ENCODE measurements around the gene QRICH1.

The QRICH1 gene

DNA sequence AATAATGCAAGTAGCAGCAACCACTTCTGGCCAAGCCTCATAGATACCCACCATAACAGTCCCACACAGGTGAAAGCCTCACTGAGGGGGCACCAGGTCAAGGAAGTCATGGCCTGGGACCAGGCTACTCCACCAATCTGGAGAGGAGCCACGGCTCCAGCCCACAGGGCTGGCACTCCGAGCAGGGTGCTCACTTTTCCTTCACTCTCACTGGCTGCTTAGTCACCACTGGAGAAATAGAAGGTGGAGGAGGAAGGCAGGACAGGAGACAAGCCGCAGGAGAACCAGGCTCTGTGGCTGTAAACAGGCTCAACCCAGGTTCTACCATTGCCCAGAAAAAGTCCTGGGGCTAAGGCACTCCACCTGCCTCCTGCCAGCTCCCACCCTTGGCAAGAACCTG is 25.6 kb upstream of the QRICH1 start:
- DNase-seq (ENCODE audit: low spot score): no peak

DNA sequence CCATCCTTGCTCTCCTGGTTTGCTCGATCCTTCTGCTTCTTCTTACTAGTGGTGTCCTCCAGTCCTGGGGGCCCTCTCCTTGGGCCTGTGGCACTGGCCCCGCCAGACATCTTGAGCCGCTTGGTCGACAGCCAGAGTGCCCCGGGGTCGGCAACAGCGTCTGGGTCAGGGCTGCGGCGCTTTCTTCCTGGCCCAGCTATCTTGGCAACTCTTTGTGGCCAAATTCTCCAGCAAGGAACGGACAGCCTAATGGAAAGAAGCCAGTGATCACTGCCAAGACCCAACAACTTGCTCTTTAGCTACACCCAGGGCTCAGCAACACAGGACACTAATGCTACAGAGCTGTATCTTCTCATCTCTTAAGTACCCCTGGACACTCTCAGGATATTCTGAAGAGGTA is 25.2 kb upstream of the QRICH1 start:
- no peak for DNase-seq (ENCODE audit: low spot score)

DNA sequence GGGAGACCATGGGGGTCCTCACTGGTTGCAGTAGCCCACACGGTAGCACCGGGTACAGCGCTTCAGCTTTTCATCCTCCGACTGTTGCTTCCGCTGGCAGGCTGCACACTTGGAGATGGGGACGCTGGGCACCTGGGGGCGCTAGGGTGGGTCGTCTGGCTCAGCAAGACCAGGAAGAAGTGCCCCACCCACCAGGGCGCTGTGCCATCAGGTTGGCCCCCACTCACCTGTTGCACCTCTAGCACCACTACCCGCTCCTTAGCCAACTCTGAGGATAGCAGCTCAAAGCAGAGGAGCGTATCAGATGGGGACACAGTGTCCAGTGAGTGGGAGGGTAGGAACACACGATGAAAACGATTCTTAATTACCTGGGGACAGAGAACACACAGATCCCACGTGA is 18.4 kb upstream of the QRICH1 start:
- no peak for DNase-seq (ENCODE audit: low spot score)

DNA sequence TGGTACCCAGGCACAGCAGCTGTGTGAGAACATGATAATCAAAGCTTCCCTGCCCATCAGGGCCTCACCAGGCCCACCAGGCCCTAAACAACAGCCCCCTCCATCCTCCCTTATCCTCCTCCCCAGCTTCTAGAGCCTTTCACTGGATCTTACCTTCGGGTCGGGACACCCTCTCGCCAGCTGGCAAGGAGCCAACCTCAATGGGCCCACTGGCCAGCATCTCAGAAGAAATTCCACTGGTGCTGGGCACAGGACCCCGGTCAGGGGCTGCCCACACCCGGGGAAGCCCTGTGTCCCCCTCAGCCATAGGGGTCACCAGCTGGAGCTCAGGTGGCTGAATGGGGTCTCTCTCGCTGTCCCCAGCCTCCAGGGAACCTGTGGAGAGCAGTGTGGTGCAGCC is 17.5 kb upstream of the QRICH1 start:
- DNase-seq (ENCODE audit: low spot score): no peak

DNA sequence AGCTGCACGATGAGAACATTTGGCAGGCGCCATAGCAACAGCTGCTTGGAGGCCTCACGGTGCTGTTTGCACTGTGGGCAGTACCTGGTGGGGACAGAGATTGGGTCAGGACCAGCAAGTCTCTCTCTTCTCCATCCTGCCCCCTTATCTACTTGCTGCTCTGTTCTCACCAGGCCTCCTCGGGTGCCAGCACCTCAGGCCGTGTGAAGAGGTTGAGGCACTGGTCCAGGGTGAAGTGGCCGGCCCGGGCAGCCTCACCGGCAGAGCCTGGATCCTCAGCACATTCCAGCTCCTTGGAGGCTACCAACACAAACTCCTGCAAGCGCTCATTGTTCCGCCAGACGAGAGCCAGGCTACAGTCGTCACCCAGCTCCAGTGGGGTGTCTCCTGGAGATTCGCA is 16.9 kb upstream of the QRICH1 start:
- no peak for DNase-seq (ENCODE audit: low spot score)

DNA sequence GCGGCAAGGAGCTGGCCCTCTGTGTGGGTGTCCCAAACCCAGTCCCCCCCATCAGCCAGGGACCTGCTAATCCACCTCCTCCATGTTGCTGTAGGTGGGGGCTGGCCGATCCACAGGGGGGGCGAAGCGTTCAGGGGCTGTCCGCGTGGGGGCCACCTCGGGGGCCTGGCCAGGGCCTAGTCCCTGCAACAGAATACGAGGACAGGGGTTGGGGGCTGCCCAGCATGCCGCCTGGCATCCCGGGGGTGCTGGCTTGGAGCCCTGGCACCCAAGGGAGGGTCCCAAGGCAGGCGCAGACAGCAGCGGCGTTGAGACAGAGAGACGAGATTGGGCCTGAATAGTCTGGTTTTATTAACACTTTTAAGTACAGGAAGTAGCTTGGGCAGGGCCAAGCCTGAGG is 14.5 kb upstream of the QRICH1 start:
- DNase-seq (ENCODE audit: low spot score): no peak

DNA sequence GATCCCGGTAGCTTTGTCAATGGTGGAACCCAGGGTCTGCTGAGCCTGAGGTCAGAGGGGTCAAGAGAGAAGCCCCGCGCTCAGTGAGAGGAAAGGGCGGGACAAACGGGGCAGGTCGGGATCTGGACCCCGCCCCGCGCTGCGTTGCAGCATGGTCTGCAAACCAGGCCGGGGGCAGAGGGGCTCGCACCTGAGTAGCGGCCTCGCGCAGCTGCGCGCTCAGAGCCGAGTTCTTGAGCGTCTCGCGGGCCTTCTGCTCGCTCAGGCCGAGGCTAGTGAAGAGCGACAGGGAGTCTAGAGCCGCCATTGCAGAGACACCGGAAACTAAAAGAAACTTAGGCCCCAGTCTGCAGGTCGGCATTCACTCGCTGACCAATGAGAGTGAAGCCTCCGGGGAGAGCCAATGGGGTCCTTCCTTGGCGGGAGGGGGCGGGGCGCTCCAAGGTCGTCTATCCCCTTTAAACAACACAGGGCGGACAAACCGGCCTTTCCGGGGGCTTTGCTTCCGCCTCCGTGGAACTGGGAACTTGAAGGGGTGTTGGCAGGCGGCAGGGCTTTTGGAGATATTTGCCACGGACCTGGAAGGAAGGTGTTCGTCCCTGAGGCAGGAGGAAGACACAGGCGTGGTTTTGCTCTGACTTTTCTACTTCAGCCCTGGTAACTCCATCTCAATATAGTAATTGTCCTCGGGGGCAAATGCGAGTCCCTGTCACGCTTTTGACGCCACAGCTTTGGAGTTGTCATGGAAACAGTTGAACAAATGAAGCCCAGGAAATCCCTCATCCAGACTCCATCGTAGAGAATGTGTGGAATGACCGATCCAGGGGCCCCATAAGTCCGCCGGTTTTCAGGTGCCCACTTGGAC is 10.8 kb upstream of the QRICH1 start, which contains the start of gene QARS1:
QARS1 (minus strand) TSS at position 331 of the 865 bp plus-strand sequence; CDS start at position 307, 24 bp downstream.
- peak; percentile 93 for DNase-seq (ENCODE audit: low spot score)

DNA sequence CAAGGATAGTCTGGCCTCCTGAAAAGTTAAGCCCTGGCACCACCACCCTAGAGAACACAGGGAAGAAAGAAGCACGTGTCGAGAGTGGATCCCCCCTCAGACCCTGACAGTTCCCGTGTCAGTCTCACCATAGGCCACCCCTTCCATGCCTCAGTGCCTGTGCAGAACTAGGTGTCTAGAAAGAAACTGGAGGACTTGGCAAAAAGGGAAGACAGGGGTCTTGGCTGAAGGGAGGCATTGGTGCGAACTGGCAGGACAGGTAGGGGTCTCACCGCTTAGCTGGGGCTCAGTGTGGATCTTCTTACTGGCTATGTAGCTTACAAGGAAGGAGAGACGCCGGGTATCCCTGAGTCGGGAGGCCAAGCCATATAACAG is 10.2 kb upstream of the QRICH1 start:
- no peak for DNase-seq (ENCODE audit: low spot score)

DNA sequence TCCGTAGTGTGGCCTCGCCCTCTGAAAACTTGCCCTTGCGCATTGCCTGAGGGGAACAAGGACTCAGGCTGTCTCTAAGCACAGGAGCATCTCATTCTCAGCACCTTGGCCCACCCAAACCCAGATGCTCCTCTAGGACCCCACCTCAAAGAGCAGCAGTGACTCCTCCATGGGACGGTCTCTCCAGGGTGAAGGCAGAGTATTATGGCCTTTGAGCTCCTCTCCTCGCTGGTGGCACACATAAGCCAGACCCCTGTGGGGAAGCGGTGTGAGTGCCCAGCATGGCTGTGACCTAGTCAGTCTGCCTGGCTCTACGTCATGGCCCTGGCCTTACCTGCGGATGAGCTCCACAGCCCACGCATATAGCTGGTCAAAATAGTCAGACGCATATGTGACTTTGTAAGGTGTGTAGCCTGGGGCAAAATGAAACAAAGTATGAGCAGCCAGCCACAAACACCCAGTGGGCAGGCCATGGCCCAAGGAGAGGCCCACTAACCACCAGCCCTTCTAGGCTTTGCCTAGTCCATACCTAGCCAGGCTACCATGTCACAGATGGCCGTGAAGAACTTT is 6.3 kb upstream of the QRICH1 start:
- no peak for DNase-seq (ENCODE audit: low spot score)

DNA sequence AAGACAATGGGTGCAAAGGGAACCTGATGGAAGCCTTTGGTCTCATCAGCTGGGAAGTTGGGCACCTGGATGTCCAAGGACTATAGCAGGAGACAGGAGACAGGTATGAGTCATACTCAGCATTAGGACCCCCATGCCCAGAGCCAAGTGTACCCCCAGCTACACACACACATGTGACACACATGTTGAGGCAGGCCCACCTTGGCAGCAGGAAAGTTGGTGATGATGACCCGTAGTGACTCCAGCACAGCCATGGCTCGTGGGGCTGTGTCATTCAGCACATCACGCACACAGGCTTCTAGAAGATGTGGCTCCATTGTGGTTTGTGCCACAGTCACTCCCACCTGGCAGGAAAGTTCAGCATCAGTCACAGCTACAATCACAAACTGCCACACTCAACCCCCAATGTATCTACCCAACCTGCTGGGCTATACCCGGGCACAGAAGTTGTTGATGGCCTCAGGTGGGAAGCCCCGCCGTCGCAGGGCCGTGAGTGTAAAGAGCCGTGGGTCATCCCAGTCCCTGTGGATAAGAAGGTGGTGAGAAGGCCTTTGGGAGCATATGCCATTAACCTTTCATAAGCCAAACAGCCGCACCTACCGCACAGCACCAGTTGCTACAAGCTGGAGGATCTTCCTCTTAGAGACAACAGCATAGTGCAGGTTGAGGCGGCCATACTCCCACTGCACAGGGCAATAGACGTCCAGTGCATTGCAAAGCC is 5.2 kb upstream of the QRICH1 start:
- no peak for DNase-seq (ENCODE audit: low spot score)

DNA sequence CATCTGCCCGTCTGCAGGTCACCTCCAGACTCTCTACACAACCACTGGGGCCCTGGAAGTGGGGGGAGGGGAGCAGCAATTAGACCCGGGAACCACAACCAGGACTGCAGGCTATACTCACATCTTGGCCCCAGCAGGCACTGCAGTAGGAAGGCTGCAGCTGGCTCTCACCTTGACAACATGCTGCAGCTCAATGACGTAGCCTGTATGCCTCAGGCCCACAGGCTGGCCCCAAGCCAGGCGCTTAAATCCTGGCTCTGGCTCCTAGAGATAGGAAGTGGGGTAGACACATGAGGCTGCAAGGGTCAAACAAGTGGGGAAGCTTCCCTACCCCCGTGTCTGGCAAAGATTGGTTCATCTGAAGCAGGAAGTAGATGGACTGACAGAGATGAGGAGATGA is 4.6 kb upstream of the QRICH1 start:
- DNase-seq (ENCODE audit: low spot score): no peak

DNA sequence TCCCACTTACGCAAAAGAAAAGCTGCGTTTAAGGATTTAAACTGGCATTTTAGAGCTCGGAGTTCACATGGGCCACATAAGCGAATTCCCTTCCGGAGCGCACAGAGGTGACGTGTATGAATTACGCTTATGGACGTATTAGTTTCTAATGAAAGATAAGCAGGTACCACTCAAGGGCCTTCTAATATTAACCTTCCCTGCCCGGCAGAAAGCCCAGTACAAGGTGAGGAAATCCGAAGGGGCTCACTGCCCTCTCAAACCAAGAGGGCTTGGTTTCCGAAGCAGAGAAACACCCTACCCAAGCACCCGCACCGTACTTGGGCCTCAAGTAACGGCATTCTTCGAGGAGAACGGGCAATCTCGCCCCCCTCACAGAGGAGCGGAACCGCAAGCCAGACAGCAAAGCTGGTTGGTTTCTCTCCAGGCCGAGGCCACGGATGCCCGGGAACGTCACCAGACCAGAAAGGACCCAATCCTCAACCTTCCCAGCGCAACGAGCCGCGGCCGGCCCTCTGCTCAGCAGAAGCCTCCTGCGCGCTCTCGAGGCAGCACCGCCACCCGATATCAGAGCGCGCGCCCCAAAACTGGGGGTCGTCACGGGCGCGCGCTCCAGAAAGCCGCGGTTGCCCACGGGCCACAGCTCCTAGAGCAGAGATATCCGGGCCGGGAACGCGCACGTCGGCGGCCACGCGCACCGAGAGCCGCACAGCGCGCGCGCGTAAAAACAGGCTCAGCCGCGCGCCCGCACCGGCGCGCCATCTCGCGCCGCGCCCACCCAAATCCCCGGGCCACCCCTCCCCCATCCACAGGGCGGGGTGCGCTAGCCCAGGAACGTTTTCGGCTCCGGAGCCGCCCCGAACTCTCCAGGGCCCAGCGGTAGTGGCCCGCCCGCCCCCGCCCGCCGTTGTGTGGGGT is 676 bp downstream of the QRICH1 start:
- peak; percentile 83 for DNase-seq (ENCODE audit: low spot score)

DNA sequence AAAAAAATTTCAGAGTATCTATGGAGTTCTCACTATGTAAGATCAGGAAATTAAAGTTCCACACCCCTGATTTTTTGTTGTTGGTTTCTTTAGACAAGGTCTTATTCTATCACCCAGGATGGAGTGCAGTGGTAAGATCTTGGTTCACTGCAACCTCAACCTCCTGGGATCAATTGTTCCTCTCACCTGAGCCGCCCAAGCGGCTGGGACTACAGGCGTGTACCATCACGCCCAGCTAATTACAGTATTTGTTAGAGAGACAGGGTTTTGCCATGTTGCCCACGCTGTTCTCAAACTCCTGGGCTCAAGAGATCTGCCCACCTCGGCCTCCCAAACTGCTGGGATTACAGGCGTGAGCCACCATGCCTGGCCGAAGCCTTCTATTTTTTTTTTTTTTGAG is 12.4 kb downstream of the QRICH1 start:
- no peak for DNase-seq (ENCODE audit: low spot score)

DNA sequence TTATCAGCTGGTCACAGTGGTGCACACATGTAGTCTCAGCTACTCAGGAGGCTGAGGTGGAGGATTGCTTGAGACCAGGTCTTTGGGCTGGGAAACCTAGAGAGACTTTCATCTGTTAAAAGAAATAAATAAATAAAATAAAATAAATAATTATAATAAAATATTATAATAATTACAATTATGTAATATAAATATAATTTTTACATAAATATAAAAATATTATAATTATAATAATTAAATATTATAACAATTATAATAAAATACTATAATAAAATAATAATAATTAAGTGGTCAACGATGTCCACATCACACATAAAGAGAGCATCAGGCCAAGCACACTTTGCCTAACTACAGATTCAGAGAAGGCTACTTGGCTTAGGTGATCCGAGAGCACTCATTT is 14.6 kb downstream of the QRICH1 start:
- DNase-seq (ENCODE audit: low spot score): no peak

DNA sequence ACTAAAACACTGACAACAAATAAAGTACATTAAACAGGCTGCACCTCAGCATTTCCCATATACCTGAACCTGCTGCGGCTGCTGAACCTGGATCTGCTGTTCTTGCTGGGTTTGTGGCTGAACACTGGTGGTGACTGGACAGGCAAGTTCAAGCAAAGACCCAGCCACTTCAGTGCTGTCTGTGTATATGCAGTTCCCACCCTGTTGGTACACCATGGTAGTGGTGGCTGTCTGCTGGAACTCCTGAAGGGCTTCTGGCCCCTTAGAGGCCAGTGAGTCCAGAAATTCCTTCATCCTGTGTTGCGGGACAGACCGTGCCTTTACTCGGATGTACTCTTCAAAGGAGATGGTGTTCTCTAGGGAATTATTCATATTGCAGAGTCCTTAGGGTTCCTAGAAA is 17.2 kb downstream of the QRICH1 start:
- DNase-seq (ENCODE audit: low spot score): no peak

DNA sequence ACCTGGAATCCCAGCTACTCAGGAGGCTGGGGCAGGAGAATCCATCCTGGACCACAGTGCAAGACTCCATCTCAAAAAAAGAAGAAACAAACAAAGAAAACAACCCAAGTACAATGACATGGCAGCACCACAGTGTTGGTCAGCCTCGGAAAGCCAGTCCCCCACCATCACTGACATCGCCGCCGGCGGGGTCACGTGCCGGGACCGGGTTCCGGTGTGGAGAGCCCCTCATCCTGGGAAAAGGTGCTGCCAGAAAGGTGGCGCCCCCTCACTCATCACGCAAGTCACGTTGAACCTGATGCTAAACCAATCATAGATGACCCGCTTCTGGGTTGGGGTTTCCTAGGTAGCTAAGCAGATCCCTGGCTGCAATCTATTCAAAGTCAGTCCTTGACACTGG is 17.8 kb downstream of the QRICH1 start:
- no peak for DNase-seq (ENCODE audit: low spot score)

DNA sequence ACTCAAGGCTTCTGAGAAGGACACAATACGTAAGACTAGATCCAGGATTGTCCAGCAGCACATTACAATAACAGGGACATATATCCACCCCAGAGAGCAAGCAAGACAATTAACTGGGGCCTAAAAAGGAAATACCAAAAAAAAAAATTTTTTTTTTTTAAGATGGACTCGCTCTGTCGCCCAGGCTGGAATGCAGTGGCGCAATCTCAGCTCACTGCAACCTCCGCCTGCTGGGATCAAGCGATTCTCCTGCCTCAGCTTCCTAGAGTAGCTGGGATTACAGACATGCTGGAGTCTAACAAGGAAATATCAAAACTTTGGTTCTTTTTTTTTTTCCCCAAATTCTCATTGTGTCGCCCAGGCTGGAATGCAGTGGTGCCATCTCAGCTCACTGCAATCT is 35.9 kb downstream of the QRICH1 start:
- no peak for DNase-seq (ENCODE audit: low spot score)

DNA sequence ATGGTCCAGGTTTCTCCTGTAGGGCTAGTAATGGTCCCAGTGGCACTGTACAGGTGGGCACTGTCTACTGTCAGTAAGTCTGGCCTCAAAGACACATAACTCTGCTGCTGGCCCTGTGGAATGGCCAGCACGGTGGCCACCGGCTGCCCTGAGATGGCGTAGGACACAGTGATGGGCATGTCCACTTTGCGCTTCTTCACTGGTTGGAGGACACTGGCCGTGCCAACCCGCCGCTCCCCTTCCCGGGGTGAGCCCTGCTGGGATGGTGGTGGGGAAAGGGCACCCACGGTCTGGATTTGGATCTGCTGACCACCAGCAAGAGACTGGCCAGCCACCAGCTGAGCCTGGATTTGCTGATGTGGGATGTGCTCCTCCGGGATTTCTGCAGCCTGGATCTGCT is 36.6 kb downstream of the QRICH1 start:
- DNase-seq (ENCODE audit: low spot score): no peak

DNA sequence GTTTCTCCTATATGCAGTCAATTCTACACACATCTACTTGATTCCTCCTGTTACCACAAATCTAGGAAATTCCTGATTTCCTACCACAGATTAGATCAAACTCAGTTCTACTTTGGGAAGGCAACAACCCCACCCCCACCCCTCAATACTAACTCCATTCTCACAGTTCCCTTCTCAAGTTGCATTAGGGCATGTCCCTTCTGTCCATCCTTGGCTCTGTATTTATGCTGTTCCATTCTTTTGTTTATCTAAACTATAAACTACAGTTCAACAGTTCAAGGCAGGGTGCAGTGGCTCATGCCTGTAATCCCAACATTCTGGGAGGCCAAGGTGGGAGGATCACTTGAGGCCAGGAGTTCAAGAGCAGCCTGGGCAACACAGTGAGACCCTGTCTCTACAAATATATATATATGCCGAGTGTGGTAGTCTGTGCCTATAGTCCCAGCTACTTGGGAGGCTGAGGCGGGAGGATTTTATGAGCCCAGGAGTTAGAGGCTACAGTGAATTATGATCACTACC is 39.5 kb downstream of the QRICH1 start:
- no peak for DNase-seq (ENCODE audit: low spot score)

DNA sequence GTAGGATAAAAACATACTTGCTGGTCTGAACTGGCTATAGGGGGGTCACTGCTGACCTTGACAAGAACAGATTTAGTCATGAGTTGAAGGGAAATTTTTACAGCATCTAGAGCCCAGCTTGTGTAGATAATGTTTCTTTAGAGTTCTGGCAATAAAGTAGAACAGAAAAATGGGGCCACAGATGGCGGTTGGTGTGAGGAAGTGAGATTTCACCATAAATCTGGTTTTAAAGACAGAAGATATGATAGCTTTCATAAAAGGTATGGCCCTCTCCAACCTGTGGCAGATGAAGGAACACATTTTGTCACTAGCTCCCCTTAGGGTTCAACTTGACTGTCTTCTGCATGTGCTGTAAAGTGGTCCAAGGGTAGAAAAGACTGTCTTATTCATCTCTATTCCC is 40.3 kb downstream of the QRICH1 start:
- DNase-seq (ENCODE audit: low spot score): no peak

DNA sequence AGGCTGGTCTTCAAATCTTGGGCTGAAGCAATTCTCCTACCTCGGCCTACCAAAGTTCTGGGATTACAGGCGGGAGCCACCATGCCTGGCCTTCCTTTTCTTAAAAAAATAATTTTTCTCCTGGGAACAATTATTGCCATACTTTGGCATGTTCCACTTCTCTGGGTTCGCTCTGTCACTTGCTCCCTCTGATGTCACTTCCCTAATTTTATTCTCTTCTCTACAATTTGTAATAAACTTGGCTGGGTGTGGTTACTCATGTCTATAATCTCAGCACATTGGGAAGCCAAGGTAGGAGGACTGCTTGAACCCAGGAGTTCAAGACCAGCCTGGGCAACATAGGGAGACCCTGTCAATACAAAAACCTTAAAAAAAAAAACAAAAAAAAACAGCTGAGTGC is 58.6 kb downstream of the QRICH1 start:
- no peak for DNase-seq (ENCODE audit: low spot score)

DNA sequence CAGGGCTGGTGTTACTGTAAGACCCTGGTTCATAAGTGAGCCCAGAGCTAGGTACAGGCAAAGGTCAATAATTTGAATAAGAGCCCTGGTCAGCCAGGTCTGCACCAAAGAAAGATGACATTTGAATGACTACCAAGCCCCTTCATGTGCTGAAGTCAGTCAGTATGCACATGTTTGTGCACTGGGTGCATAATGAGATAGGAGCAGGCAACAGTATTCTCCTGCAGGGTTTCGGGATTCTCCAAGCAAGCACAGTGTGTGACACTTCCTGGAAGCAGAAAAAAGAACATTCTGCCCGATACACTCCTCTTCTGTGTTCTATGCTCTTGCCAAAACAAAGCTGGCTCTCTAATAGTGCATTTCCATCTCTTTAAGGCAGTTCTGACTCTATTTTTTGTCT is 59.2 kb downstream of the QRICH1 start:
- DNase-seq (ENCODE audit: low spot score): no peak
